Muscle of leg (tissue), 11 donors: ENCODE results near the gene USP5. TPM values are rescaled to one million over a fixed set of nuclear protein-coding genes. Genes with fewer than 3 reads are reported as not detected.
A peak's percentile ranks its signal among the peaks of the same experiment; 100 is the strongest.
"Not testable (repeated sequence)": the region's sequence is repeated elsewhere in the genome, so short reads cannot be mapped to it uniquely, and the experiment has no call there.

ENCODE experiments used
- DNase-seq: peaks from one replicate; pipeline ENCODE4 v3.0.0; 2013
- H3K27ac ChIP-seq: one replicate; pipeline ENCODE4 v1.5.1; 2013; ENCODE audit warnings: mild to moderate bottlenecking, low read length, control low read depth
- H3K27me3 ChIP-seq: one replicate; pipeline ENCODE4 v1.6.1; 2013; ENCODE audit warnings: low read length; ENCODE audit not compliant: control insufficient read depth, insufficient read depth
- H3K36me3 ChIP-seq: one replicate; pipeline ENCODE4 v1.6.1; 2013; ENCODE audit warnings: low read length; ENCODE audit not compliant: control insufficient read depth, insufficient read depth
- H3K4me1 ChIP-seq: one replicate; pipeline ENCODE4 v1.6.1; 2013; ENCODE audit warnings: low read length; ENCODE audit not compliant: control insufficient read depth, insufficient read depth
- H3K4me3 ChIP-seq: one replicate; pipeline ENCODE4 v1.5.1; 2013; ENCODE audit warnings: low read length, control low read depth
- H3K9me3 ChIP-seq: replicated peaks from 2 replicates; pipeline ENCODE4 v1.6.1; 2013; ENCODE audit warnings: low read depth, low read length; ENCODE audit not compliant: control insufficient read depth
- WGBS: methylation state at CpG from one replicate; pipeline ENCODE4 v1.1.5; 2013; ENCODE audit warnings: missing lambda C conversion rate; ENCODE audit not compliant: insufficient coverage; 5-methylcytosine and 5-hydroxymethylcytosine counted together
- polyA plus RNA-seq, 8 donors: library from polyadenylated mRNA; unstranded; fragments of 120-200 nt; gene quantifications; one replicate each; pipeline versions ENCODE4 v1.2.1 to v1.2.3, GENCODE V29; 2013; ENCODE audit warnings: inconsistent platforms in 1 of 8, low replicate concordance in 1 of 8; ENCODE audit not compliant: insufficient read length in 8 of 8, insufficient read depth in 1 of 8
- total RNA-seq: library from RNA; stranded (reverse); fragments of 120-200 nt; gene quantifications from one replicate; pipeline ENCODE4 v1.2.4, GENCODE V29; 2013

Gene USP5
- total and polyA plus RNA-seq, 9 donors, result 56.2 to 73.9 (median 64.8) TPM

DNA sequence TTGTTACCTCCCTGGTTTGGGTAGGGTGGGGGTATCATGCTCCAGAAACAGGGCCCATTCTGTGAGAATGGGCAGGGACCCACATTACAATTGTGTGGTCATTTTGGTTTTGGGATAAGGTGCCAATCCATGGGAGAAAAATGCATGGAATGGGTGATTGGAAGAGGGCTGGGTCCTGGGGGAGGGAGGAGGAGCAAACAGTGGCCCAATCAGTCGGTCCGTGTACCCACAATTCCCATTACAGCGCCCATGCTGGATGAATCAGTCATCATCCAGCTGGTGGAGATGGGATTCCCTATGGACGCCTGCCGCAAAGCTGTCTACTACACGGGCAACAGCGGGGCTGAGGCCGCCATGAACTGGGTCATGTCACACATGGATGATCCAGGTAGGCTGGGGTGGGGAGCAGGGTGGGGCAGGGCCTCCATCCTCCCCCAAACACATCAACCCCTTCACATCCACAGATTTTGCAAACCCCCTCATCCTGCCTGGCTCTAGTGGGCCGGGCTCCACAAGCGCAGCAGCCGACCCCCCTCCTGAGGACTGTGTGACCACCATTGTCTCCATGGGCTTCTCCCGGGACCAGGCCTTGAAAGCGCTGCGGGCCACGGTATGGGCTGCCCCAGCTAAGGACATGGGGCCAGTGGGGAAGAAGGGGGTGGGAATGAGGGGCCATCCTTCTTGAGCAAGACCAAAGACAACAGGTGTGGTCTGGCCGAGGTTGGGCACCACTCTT, 11.8 kb downstream of the USP5 start:
- Histone ChIP-seq H3K36me3 (peaks cover 73% of the 10 kb centered on the region), H3K27ac (no peak overlapping the region), H3K9me3 (no peaks in the 10 kb centered on the region), H3K4me1 (peaks cover 23% of the 10 kb centered on the region), H3K27me3 (no peaks in the 10 kb centered on the region), H3K4me3 (no peak overlapping the region)
- 91% methylated on average over 8 of the region's 16 CpGs for WGBS
- no peak for DNase-seq

DNA sequence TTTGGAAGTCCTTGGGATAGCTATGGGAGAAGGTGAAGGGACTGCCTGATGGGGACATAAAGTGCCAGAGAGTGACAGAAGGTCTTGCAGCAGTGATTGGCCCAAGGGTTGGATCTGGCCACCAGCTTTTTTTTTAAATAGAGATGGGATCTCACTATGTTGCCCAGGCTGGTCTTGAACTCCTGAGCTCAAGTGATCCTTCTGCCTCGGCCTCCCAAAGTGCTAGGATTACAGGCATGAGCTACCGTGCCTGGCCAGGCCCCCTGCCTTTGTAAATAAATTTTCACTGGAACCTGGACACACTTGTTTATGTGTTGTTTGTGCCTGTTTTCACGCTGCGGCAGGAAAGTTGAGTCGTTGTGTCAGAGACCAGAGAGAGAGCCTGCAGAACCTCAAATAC, 13.4 kb downstream of the USP5 start:
- not testable (repeated sequence) for H3K4me3 ChIP-seq, H3K9me3 ChIP-seq, DNase-seq, H3K27me3 ChIP-seq, H3K27ac ChIP-seq
- WGBS, result no CpG with 5 or more reads among the region's 5 CpGs
- peaks cover 30% of the 10 kb centered on the region for H3K4me1 ChIP-seq
- peaks cover 75% of the 10 kb centered on the region for H3K36me3 ChIP-seq

DNA sequence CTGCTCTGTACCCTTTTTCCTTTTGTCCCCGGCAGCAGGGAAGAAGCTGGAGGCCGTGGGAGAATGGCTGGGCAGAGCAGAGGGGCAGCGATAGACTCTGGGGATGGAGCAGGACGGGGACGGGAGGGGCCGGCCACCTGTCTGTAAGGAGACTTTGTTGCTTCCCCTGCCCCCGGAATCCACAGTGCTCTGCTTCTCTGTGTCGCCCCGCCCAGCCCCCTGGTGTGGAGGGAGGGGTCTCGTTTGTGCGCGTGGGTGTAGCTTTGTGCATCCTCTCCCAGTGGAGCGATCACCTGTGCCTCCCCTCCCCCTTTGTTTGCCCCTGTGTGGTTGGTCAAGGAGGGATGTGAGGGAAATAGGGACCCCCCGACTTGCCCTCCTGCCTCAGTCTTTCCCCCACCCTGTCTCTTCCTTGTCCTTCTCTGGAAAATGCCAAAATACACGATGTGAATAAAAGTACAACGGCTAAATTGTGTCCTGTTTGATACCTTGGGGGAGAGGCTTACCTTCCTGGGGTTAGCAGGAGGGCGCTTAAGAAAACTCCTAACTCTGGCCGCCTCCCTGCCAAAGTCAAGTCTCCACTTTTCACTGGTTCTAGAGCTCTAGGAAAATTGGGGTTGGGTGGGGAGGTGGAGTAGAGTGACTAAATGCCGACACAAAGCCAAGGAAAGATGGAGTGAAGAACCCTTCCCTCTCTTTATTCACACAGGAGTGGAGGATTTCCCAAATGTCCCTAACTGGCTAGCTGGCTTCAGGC, 14.4 kb downstream of the USP5 start:
- Histone ChIP-seq H3K36me3 (peaks cover 75% of the 10 kb centered on the region), H3K27me3 (no peaks in the 10 kb centered on the region), H3K4me1 (peaks cover 36% of the 10 kb centered on the region), H3K9me3 (no peaks in the 10 kb centered on the region), H3K27ac (peak overlapping the region; percentile 84), H3K4me3 (peak overlapping the region; percentile 85)
- WGBS, result 88% methylated on average over 4 of the region's 19 CpGs
- peak; percentile 39 for DNase-seq

DNA sequence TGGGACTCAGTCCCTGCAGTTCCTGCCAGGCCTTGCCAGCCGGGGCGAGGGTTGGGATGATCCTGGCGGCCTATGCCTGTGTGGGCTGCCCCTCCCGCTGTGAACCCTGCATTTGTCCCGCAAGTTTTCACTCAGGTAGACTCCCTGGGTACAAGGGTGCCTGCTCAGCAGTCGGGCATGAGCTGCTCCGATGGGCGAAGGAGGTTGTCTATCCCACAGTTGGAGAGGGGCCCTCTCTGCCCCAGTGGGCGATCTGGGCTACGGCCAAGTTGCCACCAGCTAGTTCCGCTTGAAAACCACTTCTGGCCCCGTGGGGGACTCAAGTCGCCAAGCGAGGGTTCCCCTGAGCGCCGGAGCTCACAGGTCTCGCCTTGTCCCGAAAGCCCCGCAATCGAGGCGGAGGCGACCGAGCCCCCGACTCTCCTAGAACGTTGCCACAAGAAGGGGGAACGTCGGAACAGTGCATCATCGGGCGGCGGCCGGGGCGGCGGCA, 15.0 kb downstream of the USP5 start:
- Histone ChIP-seq H3K27me3 (no peaks in the 10 kb centered on the region), H3K9me3 (no peaks in the 10 kb centered on the region), H3K4me1 (peaks cover 42% of the 10 kb centered on the region), H3K4me3 (peak overlapping the region; percentile 85), H3K27ac (peak overlapping the region; percentile 84), H3K36me3 (peaks cover 73% of the 10 kb centered on the region)
- DNase-seq, result no peak
- 3% methylated on average over 33 of the region's 33 CpGs for WGBS

DNA sequence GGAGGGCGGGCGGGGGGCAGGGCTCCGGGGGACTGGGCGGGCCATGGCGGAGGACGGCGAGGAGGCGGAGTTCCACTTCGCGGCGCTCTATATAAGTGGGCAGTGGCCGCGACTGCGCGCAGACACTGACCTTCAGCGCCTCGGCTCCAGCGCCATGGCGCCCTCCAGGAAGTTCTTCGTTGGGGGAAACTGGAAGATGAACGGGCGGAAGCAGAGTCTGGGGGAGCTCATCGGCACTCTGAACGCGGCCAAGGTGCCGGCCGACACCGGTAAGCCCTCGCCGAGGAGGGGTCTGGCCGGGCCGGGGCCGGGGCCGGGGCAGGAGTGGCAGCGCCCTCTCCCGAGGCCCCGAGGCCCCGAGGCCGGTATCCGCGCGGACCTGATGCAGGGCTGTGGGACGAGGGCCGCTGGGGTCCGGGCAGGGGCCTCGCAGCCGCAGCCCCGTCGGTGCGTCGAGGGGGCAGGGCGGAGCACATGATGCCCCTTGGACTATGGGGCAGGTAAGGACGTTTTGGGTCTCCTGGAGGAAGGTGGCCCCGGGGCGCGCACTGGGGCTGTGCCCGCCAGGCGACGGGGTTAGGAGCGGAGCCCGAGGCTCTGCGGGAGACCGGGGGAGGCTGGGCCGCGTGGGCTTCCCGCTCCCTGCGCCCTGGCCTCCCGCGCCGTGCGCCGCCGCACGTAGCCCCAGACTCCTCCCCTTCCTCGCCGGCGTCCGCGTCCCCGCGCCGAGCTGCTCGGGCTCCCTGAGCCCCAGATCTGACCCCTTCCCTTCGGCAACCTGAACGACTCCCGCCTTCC, 15.7 kb downstream of the USP5 start, which contains the start of gene TPI1:
TSS of gene TPI1 (plus strand) at position 119 of the 798 bp plus-strand sequence. CDS start at position 155, 36 bp downstream.
- Histone ChIP-seq H3K27ac (peak within 1 kb of the TSS; percentile 93), H3K27me3 (no peaks in the 10 kb centered on the region), H3K4me1 (peaks cover 47% of the 10 kb centered on the region), H3K4me3 (peak within 1 kb of the TSS; percentile 85), H3K9me3 (no peaks in the 10 kb centered on the region), H3K36me3 (peaks cover 68% of the 10 kb centered on the region)
- WGBS, result under 1% methylated on average over 83 of the region's 86 CpGs
- peak; percentile 91 for DNase-seq

DNA sequence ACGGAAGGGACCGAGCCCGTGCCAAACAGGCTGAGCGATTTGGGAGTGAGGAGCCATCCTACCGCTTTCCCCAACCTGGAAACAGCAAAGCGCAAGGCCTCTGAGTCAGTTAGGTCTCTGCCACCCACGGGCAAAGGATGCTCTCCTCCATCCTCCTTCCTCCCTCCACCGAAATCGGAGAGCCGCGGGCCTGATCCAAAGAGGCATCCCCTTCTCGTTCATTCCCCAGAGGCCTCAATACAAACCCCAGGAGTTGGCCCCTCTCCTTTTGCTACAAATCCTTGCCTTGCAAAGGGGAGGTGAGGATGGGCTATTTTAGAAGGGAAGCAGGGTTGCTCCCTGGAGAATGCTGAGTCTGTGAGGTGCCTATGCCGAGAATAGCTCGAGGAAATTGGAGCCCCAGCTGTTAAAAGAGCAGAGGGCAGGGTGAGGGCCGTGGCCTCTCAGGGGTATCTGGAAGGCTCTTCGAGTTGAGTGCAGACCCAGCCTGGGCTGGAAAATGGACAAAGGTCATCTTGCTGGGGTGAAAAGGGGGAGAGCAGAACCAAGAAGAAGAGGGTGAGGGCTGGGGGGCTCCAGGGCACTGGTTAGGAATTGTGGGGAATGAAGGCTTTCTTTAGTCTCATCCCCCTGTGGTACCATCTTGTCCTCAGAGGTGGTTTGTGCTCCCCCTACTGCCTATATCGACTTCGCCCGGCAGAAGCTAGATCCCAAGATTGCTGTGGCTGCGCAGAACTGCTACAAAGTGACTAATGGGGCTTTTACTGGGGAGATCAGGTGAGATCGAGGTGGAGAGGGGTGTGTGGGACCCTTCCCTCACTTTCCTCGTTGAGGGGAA, 16.5 kb downstream of the USP5 start:
- peak overlapping the region; percentile 85 for H3K4me3 ChIP-seq
- H3K27ac ChIP-seq, result peak overlapping the region; percentile 93
- H3K9me3 ChIP-seq, result no peaks in the 10 kb centered on the region
- peak; percentile 70 for DNase-seq
- H3K4me1 ChIP-seq, result peaks cover 50% of the 10 kb centered on the region
- peaks cover 61% of the 10 kb centered on the region for H3K36me3 ChIP-seq
- no peaks in the 10 kb centered on the region for H3K27me3 ChIP-seq
- 0% methylated on average over 7 of the region's 22 CpGs for WGBS

DNA sequence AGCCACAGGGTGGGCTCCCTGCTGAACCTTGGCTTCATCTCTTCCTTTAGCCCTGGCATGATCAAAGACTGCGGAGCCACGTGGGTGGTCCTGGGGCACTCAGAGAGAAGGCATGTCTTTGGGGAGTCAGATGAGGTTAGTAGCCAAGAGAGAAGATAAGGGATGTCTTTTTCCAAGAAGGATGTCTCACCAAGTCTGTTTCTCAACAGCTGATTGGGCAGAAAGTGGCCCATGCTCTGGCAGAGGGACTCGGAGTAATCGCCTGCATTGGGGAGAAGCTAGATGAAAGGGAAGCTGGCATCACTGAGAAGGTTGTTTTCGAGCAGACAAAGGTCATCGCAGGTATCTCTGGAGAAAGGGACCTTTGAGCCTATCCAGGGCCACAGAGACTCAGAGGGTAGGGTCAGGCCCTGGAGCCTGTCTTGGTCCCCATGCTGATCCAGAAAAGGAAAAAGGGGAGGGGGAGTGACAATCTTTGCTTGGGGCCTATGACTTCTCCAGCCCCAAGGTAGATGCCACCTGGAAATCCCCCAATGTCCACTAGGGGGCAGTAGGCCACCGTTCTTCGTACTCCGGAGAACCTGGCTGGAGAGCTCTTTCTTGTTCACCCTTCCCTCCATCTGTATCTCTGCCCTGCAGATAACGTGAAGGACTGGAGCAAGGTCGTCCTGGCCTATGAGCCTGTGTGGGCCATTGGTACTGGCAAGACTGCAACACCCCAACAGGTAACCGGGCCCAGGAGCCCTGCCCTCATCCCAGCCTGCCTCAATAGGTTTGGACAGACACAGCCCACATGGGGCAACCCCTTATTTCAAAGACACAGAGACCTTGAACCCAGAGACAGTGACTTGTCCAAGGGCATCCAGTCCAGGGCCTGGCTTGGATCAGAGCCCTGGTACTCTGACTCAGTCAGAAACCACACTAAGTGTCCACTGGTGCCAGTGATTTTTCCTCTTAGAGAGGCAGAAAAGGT, 17.4 kb downstream of the USP5 start:
- H3K27me3 ChIP-seq, result no peaks in the 10 kb centered on the region
- H3K36me3 ChIP-seq, result peaks cover 52% of the 10 kb centered on the region
- peak overlapping the region; percentile 93 for H3K27ac ChIP-seq
- no peaks in the 10 kb centered on the region for H3K9me3 ChIP-seq
- 30% methylated on average over 12 of the region's 12 CpGs for WGBS
- peak; percentile 88 for DNase-seq
- H3K4me3 ChIP-seq, result peak overlapping the region; percentile 85
- peaks cover 57% of the 10 kb centered on the region for H3K4me1 ChIP-seq

DNA sequence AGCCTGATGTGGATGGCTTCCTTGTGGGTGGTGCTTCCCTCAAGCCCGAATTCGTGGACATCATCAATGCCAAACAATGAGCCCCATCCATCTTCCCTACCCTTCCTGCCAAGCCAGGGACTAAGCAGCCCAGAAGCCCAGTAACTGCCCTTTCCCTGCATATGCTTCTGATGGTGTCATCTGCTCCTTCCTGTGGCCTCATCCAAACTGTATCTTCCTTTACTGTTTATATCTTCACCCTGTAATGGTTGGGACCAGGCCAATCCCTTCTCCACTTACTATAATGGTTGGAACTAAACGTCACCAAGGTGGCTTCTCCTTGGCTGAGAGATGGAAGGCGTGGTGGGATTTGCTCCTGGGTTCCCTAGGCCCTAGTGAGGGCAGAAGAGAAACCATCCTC, 18.4 kb downstream of the USP5 start:
- Histone ChIP-seq H3K4me1 (peaks cover 57% of the 10 kb centered on the region), H3K36me3 (peaks cover 44% of the 10 kb centered on the region)
- DNase-seq, H3K27ac ChIP-seq, H3K27me3 ChIP-seq, H3K9me3 ChIP-seq, H3K4me3 ChIP-seq: not testable (repeated sequence)
- 50% methylated on average over 2 of the region's 4 CpGs for WGBS
